Measurements from ENCODE around the gene PLPP2. TPM values are rescaled to one million over a fixed set of nuclear protein-coding genes. Genes with fewer than 3 reads are reported as not detected.

The PLPP2 gene
- total and polyA plus RNA-seq, 2 of the 4 experiments (the other 2 are of a cell fraction), result 2.3 to 4.2 TPM

- Histone ChIP-seq H3K9me3 (ENCODE audit: control insufficient read depth, insufficient read depth, low read length) (no peaks in the 10 kb centered on the region), H3K4me1 (ENCODE audit: control insufficient read depth, insufficient read depth, low read length) (peaks cover 6% of the 10 kb centered on the region; the same call in 1 of the 2 replicates), H4K8ac (ENCODE audit: low read depth in 2 of 2, low read length in 2 of 2) (no peak overlapping the region), H3K36me3 (ENCODE audit: control insufficient read depth, insufficient read depth, low read length) (no peaks in the 10 kb centered on the region), H2BK20ac (ENCODE audit: low read depth, low read length) (no peak overlapping the region), H3K4me3 (ENCODE audit: insufficient read depth, low read depth, low read length) (no peak overlapping the region), H3K9me1 (ENCODE audit: insufficient read depth, low read length) (no peaks in the 10 kb centered on the region), H3K4ac (ENCODE audit: low read depth, low read length) (no peak overlapping the region), H4K91ac (ENCODE audit: insufficient read depth, low read depth, low read length) (no peak overlapping the region), H4K5ac (ENCODE audit: low read depth, low read length) (no peak overlapping the region), H2BK15ac (ENCODE audit: low read depth, low read length) (no peak overlapping the region), H2AK9ac (replicated peaks; ENCODE audit: low read depth, low read length, poor library complexity) (no peak overlapping the region), H3K14ac (replicated peaks; ENCODE audit: low read depth, low read length) (no peak overlapping the region), H2AK5ac (ENCODE audit: low read depth, low read length) (no peak overlapping the region), H3K56ac (ENCODE audit: extremely low read depth, insufficient read depth, low read length) (no peak overlapping the region), H2AFZ (replicated peaks; ENCODE audit: low read length, poor library complexity) (no peak overlapping the region), H4K20me1 (ENCODE audit: insufficient read depth, low read length) (0 out of 2 replicates have a peak, but pooled peaks cover 8% of the 10 kb centered on the region), H2BK120ac (ENCODE audit: low read depth, low read length) (no peak overlapping the region), H2BK5ac (ENCODE audit: low read depth, low read length, poor library complexity, severe bottlenecking) (no peak overlapping the region), H3K23ac (ENCODE audit: low read depth, low read length) (no peak overlapping the region), H3K27ac (ENCODE audit: insufficient read depth, low read length) (no peak overlapping the region), H3K79me1 (ENCODE audit: low read depth in 1 of 2, low read length in 2 of 2) (peaks cover 0 to 2% of the 10 kb centered on the region in 2 experiments; a peak in 1 of 4 replicates), H3K18ac (ENCODE audit: low read depth, low read length) (no peak overlapping the region), H3K9ac (ENCODE audit: low read depth, low read length) (no peak overlapping the region), H3K27me3 (ENCODE audit: control insufficient read depth, insufficient read depth, low read length) (peaks cover 34% of the 10 kb centered on the region), H3K4me2 (ENCODE audit: low read depth, low read length) (no peak overlapping the region)
- ATAC-seq (ENCODE audit: low read depth), result no peak
- no peak for TF ChIP-seq MAFK (IDR thresholded peaks at IDR 0.05; ENCODE audit: low read depth, low read length)
- no peak for TF ChIP-seq BHLHE40 (IDR thresholded peaks at IDR 0.05; ENCODE audit: low read depth, low read length)
- no peak for TF ChIP-seq CHD1 (IDR thresholded peaks at IDR 0.05; ENCODE audit: low read depth, low read length)
- TF ChIP-seq, protein P1, sequence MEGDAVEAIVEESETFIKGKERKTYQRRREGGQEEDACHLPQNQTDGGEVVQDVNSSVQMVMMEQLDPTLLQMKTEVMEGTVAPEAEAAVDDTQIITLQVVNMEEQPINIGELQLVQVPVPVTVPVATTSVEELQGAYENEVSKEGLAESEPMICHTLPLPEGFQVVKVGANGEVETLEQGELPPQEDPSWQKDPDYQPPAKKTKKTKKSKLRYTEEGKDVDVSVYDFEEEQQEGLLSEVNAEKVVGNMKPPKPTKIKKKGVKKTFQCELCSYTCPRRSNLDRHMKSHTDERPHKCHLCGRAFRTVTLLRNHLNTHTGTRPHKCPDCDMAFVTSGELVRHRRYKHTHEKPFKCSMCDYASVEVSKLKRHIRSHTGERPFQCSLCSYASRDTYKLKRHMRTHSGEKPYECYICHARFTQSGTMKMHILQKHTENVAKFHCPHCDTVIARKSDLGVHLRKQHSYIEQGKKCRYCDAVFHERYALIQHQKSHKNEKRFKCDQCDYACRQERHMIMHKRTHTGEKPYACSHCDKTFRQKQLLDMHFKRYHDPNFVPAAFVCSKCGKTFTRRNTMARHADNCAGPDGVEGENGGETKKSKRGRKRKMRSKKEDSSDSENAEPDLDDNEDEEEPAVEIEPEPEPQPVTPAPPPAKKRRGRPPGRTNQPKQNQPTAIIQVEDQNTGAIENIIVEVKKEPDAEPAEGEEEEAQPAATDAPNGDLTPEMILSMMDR (conservative IDR thresholded peaks at IDR 0.05; ENCODE audit: low read depth, low read length), result no peak
- no peak for TF ChIP-seq POLR2A (IDR thresholded peaks at IDR 0.05; ENCODE audit: low read depth, low read length)
- TF ChIP-seq FOS (IDR thresholded peaks at IDR 0.05; ENCODE audit: low read depth, low read length), result no peak
- no peak for TF ChIP-seq NFE2L2 (IDR thresholded peaks at IDR 0.05; ENCODE audit: low read depth, low read length)
- no TSS peak for BruUV-seq (replicated peaks)
- 93% methylated on average over 7 of the region's 22 CpGs; no CpG with 5 or more reads in 1 of the 2 experiments for WGBS, 2 experiments (ENCODE audit: extremely low coverage in 2 of 2, insufficient read length in 1 of 2)
- CTCF ChIA-PET, result interaction anchor here (0.8 kb wide), 1 partner anchor 13 kb away, joined by 3 read pairs; no protein-coding TSS in a partner anchor
- in situ Hi-C loops (cut with MboI; ENCODE audit: low sequenced_read_pairs) (no loop called here), intact Hi-C loops (cut with micrococcal nuclease) (no loop called here), dilution Hi-C loops (cut with HindIII; ENCODE audit: low sequenced_read_pairs, unreplicated experiment) (no loop called here)
- POLR2A ChIA-PET (ENCODE audit: unreplicated experiment), result no interaction called here
- no peak for DNase-seq
These were observed 5.4 kb upstream of the PLPP2 start for GRCh38 chr19:296476-297225.

Data from IMR-90 (cell line).